Stimulated activated naive CD8-positive, alpha-beta T cell treated with anti-CD3 and anti-CD28 coated beads, Interleukin-15, amount 100 ng/mL, for 72 hours (primary cell): ENCODE results near the gene NAP1L4.
A peak's percentile ranks its signal among the peaks of the same experiment; 100 is the strongest.

Experiments used
- ATAC-seq: fragments of 150-1000 bp; cut with Tn5 transposase; 2 replicates; pipeline ENCODE4 v1.10.0; 2021; ENCODE audit warnings: mild to moderate bottlenecking, moderate library complexity
- DNase-seq, 2 donors: peaks; one replicate each; pipeline ENCODE4 v3.0.0; 2021 to 2022
- H3K27ac Mint-ChIP-seq, 2 donors: one replicate each; pipeline ENCODE4 v1.8.0; 2022; ENCODE audit warnings: mild to moderate bottlenecking in 2 of 2, mixed read lengths in 2 of 2, moderate library complexity in 2 of 2
- H3K27me3 Mint-ChIP-seq: one replicate; pipeline ENCODE4 v1.8.0; 2022; ENCODE audit warnings: mixed read lengths
- H3K4me1 Mint-ChIP-seq: one replicate; pipeline ENCODE4 v1.8.0; 2022; ENCODE audit warnings: mild to moderate bottlenecking, mixed read lengths
- H3K4me3 Mint-ChIP-seq, 2 donors: one replicate each; pipeline ENCODE4 v1.8.0; 2022; ENCODE audit warnings: mild to moderate bottlenecking in 2 of 2, mixed read lengths in 2 of 2, moderate library complexity in 1 of 2
- H3K9me3 Mint-ChIP-seq, 2 donors: one replicate each; pipeline ENCODE4 v1.8.0; 2022; ENCODE audit warnings: mixed read lengths in 2 of 2

NAP1L4 gene

GRCh38 chr11:3016861-3017260 is 24.7 kb upstream of the NAP1L4 start:
- Mint-ChIP-seq H3K27ac (no peak overlapping the region), H3K9me3 (no peaks in the 10 kb centered on the region), H3K4me1 (peaks cover 98% of the 10 kb centered on the region), H3K27me3 (no peaks in the 10 kb centered on the region), H3K4me3 (no peak overlapping the region)
- ATAC-seq (no peak), DNase-seq (no peak)

GRCh38 chr11:3015796-3016195 is 23.7 kb upstream of the NAP1L4 start:
- ATAC-seq (no peak), DNase-seq (no peak)
- no peaks in the 10 kb centered on the region for H3K27me3 Mint-ChIP-seq
- H3K4me1 Mint-ChIP-seq = peaks cover 100% of the 10 kb centered on the region
- H3K27ac Mint-ChIP-seq = peak overlapping the region in 1 of 2 donors; percentile 98
- no peak overlapping the region for H3K4me3 Mint-ChIP-seq
- H3K9me3 Mint-ChIP-seq = no peaks in the 10 kb centered on the region

GRCh38 chr11:3014943-3015342 is 22.8 kb upstream of the NAP1L4 start:
- H3K27me3 Mint-ChIP-seq = no peaks in the 10 kb centered on the region
- H3K4me1 Mint-ChIP-seq = peaks cover 100% of the 10 kb centered on the region
- DNase-seq (no peak), ATAC-seq (no peak)
- H3K4me3 Mint-ChIP-seq = peak overlapping the region; percentile 35 to 57
- H3K27ac Mint-ChIP-seq = peak overlapping the region; percentile 76 to 98
- H3K9me3 Mint-ChIP-seq = no peaks in the 10 kb centered on the region

- DNase-seq (peak; percentile 86), ATAC-seq (peak; percentile 93)
- Mint-ChIP-seq H3K9me3 (no peaks in the 10 kb centered on the region), H3K27me3 (no peaks in the 10 kb centered on the region), H3K27ac (peak overlapping the region; percentile 76 to 98), H3K4me3 (peak overlapping the region; percentile 35 to 57), H3K4me1 (peaks cover 100% of the 10 kb centered on the region)
Measured at GRCh38 chr11:3014057-3014938, 22.2 kb upstream of the NAP1L4 start.

- no peaks in the 10 kb centered on the region for H3K27me3 Mint-ChIP-seq
- no peak for DNase-seq
- peaks cover 100% of the 10 kb centered on the region for H3K4me1 Mint-ChIP-seq
- H3K27ac Mint-ChIP-seq = peak overlapping the region in 1 of 2 donors; percentile 91
- no peaks in the 10 kb centered on the region for H3K9me3 Mint-ChIP-seq
- no peak for ATAC-seq
- H3K4me3 Mint-ChIP-seq = no peak overlapping the region
Measured at GRCh38 chr11:3011891-3012885, 20.1 kb upstream of the NAP1L4 start.

- Mint-ChIP-seq H3K4me3 (peak overlapping the region in 1 of 2 donors; percentile 61), H3K4me1 (peaks cover 100% of the 10 kb centered on the region)
Measured at GRCh38 chr11:3010521-3011275, 18.6 kb upstream of the NAP1L4 start.

GRCh38 chr11:3010004-3010403 is 17.9 kb upstream of the NAP1L4 start:
- no peaks in the 10 kb centered on the region for H3K9me3 Mint-ChIP-seq
- no peak for DNase-seq
- ATAC-seq = no peak
- no peaks in the 10 kb centered on the region for H3K27me3 Mint-ChIP-seq
- H3K4me3 Mint-ChIP-seq = no peak overlapping the region
- peak overlapping the region; percentile 89 to 92 for H3K27ac Mint-ChIP-seq
- peaks cover 100% of the 10 kb centered on the region for H3K4me1 Mint-ChIP-seq

More at GRCh38 chr11:3010521-3011275, 18.6 kb upstream of the NAP1L4 start:
- no peaks in the 10 kb centered on the region for H3K9me3 Mint-ChIP-seq
- no peaks in the 10 kb centered on the region for H3K27me3 Mint-ChIP-seq
- peak overlapping the region; percentile 69 to 95 for H3K27ac Mint-ChIP-seq
- DNase-seq (no peak), ATAC-seq (no peak)

- H3K4me3 Mint-ChIP-seq = no peak overlapping the region
- H3K4me1 Mint-ChIP-seq = peaks cover 97% of the 10 kb centered on the region
- no peaks in the 10 kb centered on the region for H3K9me3 Mint-ChIP-seq
- H3K27me3 Mint-ChIP-seq = no peaks in the 10 kb centered on the region
- DNase-seq = no peak
- ATAC-seq = no peak
- peak overlapping the region; percentile 89 to 92 for H3K27ac Mint-ChIP-seq
Measured at GRCh38 chr11:3009481-3009880, 17.4 kb upstream of the NAP1L4 start.

GRCh38 chr11:3008746-3009336 is 16.7 kb upstream of the NAP1L4 start:
- H3K27me3 Mint-ChIP-seq = no peaks in the 10 kb centered on the region
- peaks cover 97% of the 10 kb centered on the region for H3K4me1 Mint-ChIP-seq
- ATAC-seq (no peak), DNase-seq (no peak)
- H3K4me3 Mint-ChIP-seq = peak overlapping the region in 1 of 2 donors; percentile 31
- peak overlapping the region; percentile 59 to 82 for H3K27ac Mint-ChIP-seq
- H3K9me3 Mint-ChIP-seq = no peaks in the 10 kb centered on the region

GRCh38 chr11:3007404-3008010 is 15.4 kb upstream of the NAP1L4 start:
- Mint-ChIP-seq H3K4me1 (peaks cover 96% of the 10 kb centered on the region), H3K27me3 (no peaks in the 10 kb centered on the region), H3K9me3 (no peaks in the 10 kb centered on the region), H3K27ac (peak overlapping the region in 1 of 2 donors; percentile 82), H3K4me3 (peak overlapping the region in 1 of 2 donors; percentile 84)
- ATAC-seq (peak; percentile 13), DNase-seq (no peak)

- H3K4me3 Mint-ChIP-seq = peak overlapping the region in 1 of 2 donors; percentile 84
- no peaks in the 10 kb centered on the region for H3K27me3 Mint-ChIP-seq
- peak overlapping the region in 1 of 2 donors; percentile 91 for H3K27ac Mint-ChIP-seq
- peaks cover 89% of the 10 kb centered on the region for H3K4me1 Mint-ChIP-seq
- H3K9me3 Mint-ChIP-seq = no peaks in the 10 kb centered on the region
- DNase-seq (peak in 1 of 2 donors; percentile 57), ATAC-seq (peak; percentile 64)
Measured at GRCh38 chr11:3006505-3007260, 14.6 kb upstream of the NAP1L4 start.

GRCh38 chr11:3004481-3004880 is 12.4 kb upstream of the NAP1L4 start:
- ATAC-seq = no peak

GRCh38 chr11:3003396-3004231 is 11.5 kb upstream of the NAP1L4 start:
- no peaks in the 10 kb centered on the region for H3K27me3 Mint-ChIP-seq
- peak overlapping the region in 1 of 2 donors; percentile 60 for H3K27ac Mint-ChIP-seq
- H3K4me1 Mint-ChIP-seq = peaks cover 75% of the 10 kb centered on the region
- no peak for DNase-seq
- H3K4me3 Mint-ChIP-seq = no peak overlapping the region
- no peak for ATAC-seq
- no peaks in the 10 kb centered on the region for H3K9me3 Mint-ChIP-seq

More at GRCh38 chr11:3004481-3004880, 12.4 kb upstream of the NAP1L4 start:
- Mint-ChIP-seq H3K27me3 (no peaks in the 10 kb centered on the region), H3K27ac (peak overlapping the region in 1 of 2 donors; percentile 58), H3K4me1 (peaks cover 76% of the 10 kb centered on the region), H3K9me3 (no peaks in the 10 kb centered on the region), H3K4me3 (no peak overlapping the region)
- DNase-seq = no peak
